Thoracic aorta (tissue), 2 donors: ENCODE results near the gene FBP1. TPM values are rescaled to one million over a fixed set of nuclear protein-coding genes. Genes with fewer than 3 reads are reported as not detected.

Source experiments
- ATAC-seq: fragments of 150-250 bp; one replicate; pipeline ENCODE4 v1.8.0; 2017; ENCODE audit warnings: low read depth; ENCODE audit not compliant: insufficient number of reproducible peaks, low FRiP score
- DNase-seq: peaks from one replicate; pipeline ENCODE4 v3.0.0-alpha.2; 2020; ENCODE audit warnings: low spot score
- H3K27ac ChIP-seq, 2 donors: fragments of 200-600 bp; sonication (generic); 1 replicate in 1 of 2; 2 replicates in 1 of 2; pipeline ENCODE4 v1.5.1; 2016; ENCODE audit warnings: mild to moderate bottlenecking in 2 of 2, moderate library complexity in 2 of 2
- H3K27me3 ChIP-seq: fragments of 200-600 bp; sonication (generic); replicated peaks from 2 replicates; pipeline ENCODE4 v1.6.0; 2016; ENCODE audit warnings: mild to moderate bottlenecking; ENCODE audit not compliant: insufficient read depth
- H3K36me3 ChIP-seq: fragments of 200-600 bp; sonication (generic); one replicate; pipeline ENCODE4 v1.5.1; 2016
- H3K4me1 ChIP-seq, 2 donors: fragments of 200-600 bp; sonication (generic); 1 replicate in 1 of 2; 2 replicates in 1 of 2; pipeline versions ENCODE4 v1.5.1 to v1.6.0; 2016; ENCODE audit warnings: low read depth in 2 of 2, mild to moderate bottlenecking in 1 of 2; ENCODE audit not compliant: control insufficient read depth in 1 of 2
- H3K4me3 ChIP-seq: fragments of 200-600 bp; sonication (generic); 2 replicates; pipeline ENCODE4 v1.5.1; 2016; ENCODE audit warnings: mild to moderate bottlenecking
- H3K9me3 ChIP-seq: fragments of 200-600 bp; sonication (generic); 2 replicates; pipeline ENCODE4 v1.5.1; 2016
- CTCF ChIP-seq: fragments of 200-600 bp; sonication (generic); IDR thresholded peaks from one replicate; pipeline ENCODE4 v1.5.1; 2019; ENCODE audit warnings: antibody characterized with exemption
- total RNA-seq, 2 donors: library from RNA; depleted of rRNA; stranded (reverse); fragments of >200 nt; gene quantifications; one replicate each; pipeline versions ENCODE4 v1.1.0 to v1.2.3, GENCODE V29; 2016

The FBP1 gene
- total RNA-seq, 2 donors from 2014 or later, result 3.8 to 6.6 TPM

- no peaks in the 10 kb centered on the region for H3K27me3 ChIP-seq
Observed at GRCh38 chr9:94664801-94665200, 25.5 kb upstream of the FBP1 start.

GRCh38 chr9:94663640-94664039 lies 24.3 kb upstream of the FBP1 start:
- DNase-seq, result no peak
- no peak for ATAC-seq
- Histone ChIP-seq H3K36me3 (no peaks in the 10 kb centered on the region), H3K9me3 (no peaks in the 10 kb centered on the region), H3K4me3 (no peak overlapping the region), H3K4me1 (no peaks in the 10 kb centered on the region), H3K27ac (no peak overlapping the region), H3K27me3 (no peaks in the 10 kb centered on the region)
- no peak for TF ChIP-seq CTCF

More at GRCh38 chr9:94664801-94665200, 25.5 kb upstream of the FBP1 start:
- no peak for TF ChIP-seq CTCF
- Histone ChIP-seq H3K4me1 (peaks cover 0 to 8% of the 10 kb centered on the region in 2 donors), H3K9me3 (no peaks in the 10 kb centered on the region), H3K36me3 (no peaks in the 10 kb centered on the region), H3K27ac (no peak overlapping the region), H3K4me3 (no peak overlapping the region)
- DNase-seq (no peak), ATAC-seq (no peak)

GRCh38 chr9:94663140-94663539 lies 23.8 kb upstream of the FBP1 start:
- Histone ChIP-seq H3K36me3 (no peaks in the 10 kb centered on the region), H3K27me3 (no peaks in the 10 kb centered on the region), H3K4me3 (no peak overlapping the region), H3K4me1 (no peaks in the 10 kb centered on the region), H3K9me3 (no peaks in the 10 kb centered on the region), H3K27ac (no peak overlapping the region)
- DNase-seq (no peak), ATAC-seq (no peak)
- TF ChIP-seq CTCF, result no peak

GRCh38 chr9:94657021-94657725 lies 17.9 kb upstream of the FBP1 start:
- Histone ChIP-seq H3K27ac (no peak overlapping the region), H3K4me1 (peaks cover 0 to 2% of the 10 kb centered on the region in 2 donors), H3K27me3 (no peaks in the 10 kb centered on the region), H3K9me3 (no peaks in the 10 kb centered on the region), H3K4me3 (no peak overlapping the region), H3K36me3 (no peaks in the 10 kb centered on the region)
- no peak for ATAC-seq
- DNase-seq, result no peak
- TF ChIP-seq CTCF, result no peak

GRCh38 chr9:94656200-94656599 lies 16.9 kb upstream of the FBP1 start:
- peak; percentile 71 for ATAC-seq
- Histone ChIP-seq H3K4me3 (peak overlapping the region; percentile 56), H3K9me3 (no peaks in the 10 kb centered on the region), H3K36me3 (no peaks in the 10 kb centered on the region), H3K4me1 (peaks cover 0 to 2% of the 10 kb centered on the region in 2 donors), H3K27ac (no peak overlapping the region), H3K27me3 (no peaks in the 10 kb centered on the region)
- no peak for DNase-seq
- no peak for TF ChIP-seq CTCF
